Embryonic facial prominence (tissue), 1 donor: Measurements from ENCODE around the gene PPP1R37.

Experiments
- DNase-seq: peaks from one replicate; pipeline ENCODE4 v3.0.0-alpha.2; 2016; ENCODE audit errors: extremely low spot score

Gene PPP1R37

GRCh38 chr19:45137179-45137761, 44.3 kb downstream of the PPP1R37 start:
- DNase-seq, result no peak

DNA sequence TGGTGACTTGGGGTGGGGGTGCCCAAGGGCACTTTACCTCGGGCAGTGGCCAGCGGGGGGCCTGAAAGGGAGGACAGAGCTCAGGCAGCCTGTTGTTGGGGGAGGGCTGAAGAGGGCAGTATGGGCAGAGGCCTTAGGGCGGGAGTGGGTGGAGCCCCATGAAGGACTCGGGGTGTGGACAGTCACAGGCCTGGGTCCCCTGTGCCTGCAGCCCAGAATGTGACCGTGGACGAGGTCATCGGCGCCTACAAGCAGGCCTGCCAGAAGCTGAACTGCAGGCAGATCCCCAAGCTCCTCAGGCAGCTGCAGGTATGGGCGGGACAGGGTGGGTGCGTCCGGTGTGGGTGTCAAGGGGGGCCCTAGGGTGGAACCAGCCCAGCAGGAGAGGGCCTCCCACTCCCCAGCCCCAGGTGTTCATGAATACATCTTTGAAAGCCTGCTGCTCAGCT, 45.3 kb downstream of the PPP1R37 start:
- no peak for DNase-seq

DNA sequence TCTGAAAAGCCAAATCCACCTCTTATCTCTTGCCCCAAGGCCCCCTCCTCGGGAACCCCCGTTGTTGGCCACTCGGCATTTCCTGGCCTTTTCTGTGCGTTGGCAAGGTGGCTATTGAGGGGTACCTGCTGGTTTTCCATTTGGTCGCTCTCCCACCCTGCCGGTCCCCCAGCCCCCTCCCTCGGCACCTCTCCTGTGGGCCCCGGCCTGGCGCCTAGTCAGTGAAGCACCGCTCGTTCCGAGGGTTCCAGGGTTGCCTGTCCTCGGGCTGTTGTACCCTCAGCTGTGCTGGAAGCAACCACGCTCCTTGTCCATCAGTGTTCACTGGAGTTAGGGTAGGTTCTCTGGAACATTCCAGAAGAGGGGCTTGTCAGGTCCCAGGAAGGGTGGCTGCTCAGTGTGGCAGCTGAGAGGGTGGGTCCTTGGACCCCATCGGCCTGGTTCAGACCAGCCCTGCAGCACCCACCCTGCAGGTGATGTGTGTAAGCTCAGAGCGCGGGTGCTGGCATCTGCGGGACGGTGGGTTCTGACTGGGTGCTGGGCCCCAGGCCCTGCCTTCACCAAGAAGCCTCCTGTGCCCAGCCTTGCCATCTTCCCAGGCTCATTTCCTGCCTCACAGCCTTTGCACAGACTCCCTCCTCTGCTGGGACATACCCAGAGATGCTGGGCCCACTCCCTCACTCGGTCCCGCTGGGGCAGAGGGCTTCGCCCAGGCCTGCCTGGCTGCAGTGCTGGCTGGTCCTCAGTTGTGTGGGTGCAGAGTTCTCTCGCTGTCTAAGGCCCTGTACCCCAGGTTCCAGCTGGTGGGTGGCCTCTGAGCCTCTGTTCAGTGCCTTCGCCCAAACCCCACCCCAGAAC, 46.5 kb downstream of the PPP1R37 start:
- no peak for DNase-seq

DNA sequence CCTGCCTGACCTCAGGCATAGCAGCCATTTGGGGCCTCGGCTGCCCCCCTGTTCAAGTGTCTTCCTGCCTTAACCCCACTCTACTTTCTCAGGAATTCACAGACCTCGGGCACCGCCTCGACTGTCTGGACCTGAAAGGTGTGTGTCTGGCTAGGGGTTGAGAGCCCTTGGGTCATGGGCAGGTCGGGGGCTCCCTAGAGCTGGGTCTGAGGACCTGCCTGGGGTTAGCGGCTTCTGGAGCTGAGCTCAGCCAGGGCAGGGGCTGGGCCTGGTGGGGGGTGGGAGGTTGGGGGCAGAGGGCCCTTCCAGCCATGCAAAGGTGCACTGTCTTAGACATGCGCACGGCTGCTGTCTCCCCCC, 47.1 kb downstream of the PPP1R37 start:
- no peak for DNase-seq

DNA sequence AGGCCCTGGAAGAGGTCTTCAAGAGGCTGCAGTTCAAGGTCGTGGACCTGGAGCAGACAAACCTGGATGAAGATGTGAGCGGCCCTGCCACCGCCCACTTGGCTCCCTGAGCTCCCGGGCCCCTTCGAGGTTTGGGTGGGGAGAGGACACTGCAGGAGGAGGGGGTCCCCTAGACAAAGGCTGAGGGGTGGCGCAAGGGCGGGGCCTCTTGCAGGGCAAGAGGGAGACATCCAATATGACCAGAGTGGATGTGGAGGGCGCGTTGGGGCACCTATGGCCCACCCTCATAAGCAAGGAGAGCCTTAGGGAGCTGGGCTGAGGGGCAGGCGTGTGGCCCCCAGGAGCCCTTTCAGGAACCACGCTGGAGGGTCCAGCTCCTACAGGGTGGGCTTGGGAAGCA, 47.6 kb downstream of the PPP1R37 start:
- no peak for DNase-seq

DNA sequence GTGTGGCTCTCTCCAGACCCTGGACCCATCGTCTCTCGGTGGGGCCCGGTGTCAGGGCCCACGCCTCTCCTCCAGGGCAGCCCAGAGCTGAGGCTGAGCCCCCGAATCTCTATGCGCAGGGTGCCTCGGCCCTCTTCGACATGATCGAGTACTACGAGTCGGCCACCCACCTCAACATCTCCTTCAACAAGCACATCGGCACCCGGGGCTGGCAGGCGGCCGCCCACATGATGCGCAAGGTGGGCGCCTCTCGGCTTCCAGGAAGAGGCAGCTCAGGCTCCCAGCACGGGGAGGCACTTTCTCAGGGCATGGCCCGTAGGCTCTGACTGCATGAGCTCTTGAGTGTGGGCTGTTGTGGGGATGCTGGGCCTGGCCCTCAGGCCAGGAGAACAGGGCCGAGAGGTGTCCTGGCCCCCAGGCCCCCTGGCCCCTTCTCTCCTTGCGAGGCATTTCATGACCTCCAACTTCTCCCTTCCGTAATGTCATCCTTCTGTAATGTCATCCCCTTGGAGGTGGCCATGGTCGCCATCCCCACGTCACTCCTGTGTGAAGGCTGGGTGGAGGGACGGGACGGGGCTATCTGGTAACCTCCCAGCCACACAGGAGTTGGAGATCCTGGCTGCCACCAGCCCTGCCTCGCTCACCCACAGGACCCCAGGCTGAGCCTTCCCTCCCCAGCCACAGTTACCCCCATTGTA, 48.4 kb downstream of the PPP1R37 start:
- DNase-seq, result no peak

DNA sequence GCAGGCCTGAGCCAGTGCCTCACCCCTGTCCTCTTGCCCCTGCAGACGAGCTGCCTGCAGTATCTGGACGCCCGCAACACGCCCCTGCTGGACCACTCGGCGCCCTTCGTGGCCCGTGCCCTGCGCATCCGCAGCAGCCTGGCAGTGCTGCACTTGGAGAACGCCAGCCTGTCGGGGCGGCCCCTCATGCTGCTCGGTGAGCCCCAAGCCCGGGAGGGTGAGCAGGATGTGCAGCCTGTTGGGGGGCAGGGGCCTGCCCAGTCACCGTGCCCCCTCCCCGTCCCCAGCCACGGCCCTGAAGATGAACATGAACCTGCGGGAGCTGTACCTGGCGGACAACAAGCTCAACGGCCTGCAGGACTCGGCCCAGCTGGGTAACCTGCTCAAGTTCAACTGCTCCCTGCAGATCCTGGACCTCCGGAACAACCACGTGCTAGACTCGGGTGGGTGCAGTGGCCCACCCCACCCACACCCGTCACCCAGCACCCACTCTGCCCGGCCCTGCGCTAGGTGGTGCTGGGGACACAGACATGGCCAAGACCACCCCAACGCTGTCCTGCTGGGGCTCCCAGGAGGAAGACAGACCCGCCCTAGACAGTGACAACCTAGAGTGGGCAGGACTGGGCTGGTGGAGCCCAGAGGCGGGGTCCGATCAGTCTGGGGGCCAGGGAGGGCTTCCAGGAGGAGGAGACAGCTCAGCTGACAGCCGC, 49.2 kb downstream of the PPP1R37 start:
- no peak for DNase-seq

GRCh38 chr19:45142726-45143110, 49.7 kb downstream of the PPP1R37 start:
- no peak for DNase-seq

- DNase-seq, result no peak
Measured at GRCh38 chr19:45144431-45145269, 51.7 kb downstream of the PPP1R37 start.

DNA sequence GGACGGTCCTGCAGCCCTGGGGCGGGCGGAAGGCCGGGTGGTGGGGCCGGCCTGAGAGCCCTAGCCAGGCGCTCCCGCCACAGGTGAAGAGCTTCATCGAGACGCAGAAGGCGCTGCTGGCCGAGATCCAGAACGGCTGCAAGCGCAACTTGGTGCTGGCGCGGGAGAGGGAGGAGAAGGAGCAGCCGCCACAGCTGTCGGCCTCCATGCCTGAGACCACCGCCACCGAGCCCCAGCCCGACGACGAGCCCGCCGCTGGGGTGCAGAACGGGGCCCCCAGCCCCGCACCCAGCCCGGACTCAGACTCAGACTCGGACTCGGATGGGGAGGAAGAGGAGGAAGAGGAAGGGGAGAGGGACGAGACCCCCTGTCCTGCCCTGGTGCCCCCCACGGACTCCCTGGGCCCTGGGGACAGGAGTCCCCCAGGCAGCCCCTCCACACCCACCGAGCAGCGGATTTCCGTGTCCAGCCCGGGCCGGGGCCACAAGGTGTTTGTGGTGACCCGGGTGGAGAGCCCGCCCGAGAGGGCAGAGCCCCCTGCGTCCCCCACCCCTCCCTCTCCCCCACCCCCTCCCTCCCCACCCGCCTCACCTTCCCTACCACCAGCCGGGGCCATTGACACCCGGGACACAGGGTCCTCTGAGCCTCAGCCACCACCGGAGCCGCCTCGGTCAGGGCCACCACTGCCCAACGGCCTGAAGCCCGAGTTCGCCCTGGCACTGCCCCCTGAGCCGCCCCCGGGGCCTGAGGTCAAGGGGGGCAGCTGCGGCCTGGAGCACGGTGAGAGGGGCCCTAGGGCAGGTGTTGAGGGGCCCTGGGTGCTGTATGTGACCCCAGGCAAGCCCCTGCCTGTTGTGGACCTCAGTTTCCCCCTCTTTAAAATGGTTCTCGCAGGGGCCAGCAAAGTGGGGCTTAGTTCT, 52.6 kb downstream of the PPP1R37 start:
- no peak for DNase-seq

DNA sequence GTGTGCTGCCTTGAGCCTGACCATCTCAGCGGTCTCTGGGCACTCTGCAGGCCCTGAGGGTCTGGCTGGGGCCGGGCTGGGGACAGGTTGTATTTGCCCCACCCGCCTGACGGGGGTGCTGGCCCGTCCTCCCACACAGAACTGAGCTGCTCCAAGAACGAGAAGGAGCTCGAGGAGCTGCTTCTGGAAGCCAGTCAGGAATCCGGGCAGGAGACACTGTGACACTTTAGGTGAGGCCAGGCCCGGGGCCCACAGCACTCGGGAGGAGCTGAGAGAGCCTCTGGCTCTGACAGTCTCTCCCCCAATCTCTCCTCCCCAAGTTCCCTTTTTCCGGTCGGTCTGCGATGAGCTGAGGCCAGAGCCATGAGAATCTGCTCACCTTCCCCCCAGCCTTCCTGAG, 53.3 kb downstream of the PPP1R37 start:
- no peak for DNase-seq

DNA sequence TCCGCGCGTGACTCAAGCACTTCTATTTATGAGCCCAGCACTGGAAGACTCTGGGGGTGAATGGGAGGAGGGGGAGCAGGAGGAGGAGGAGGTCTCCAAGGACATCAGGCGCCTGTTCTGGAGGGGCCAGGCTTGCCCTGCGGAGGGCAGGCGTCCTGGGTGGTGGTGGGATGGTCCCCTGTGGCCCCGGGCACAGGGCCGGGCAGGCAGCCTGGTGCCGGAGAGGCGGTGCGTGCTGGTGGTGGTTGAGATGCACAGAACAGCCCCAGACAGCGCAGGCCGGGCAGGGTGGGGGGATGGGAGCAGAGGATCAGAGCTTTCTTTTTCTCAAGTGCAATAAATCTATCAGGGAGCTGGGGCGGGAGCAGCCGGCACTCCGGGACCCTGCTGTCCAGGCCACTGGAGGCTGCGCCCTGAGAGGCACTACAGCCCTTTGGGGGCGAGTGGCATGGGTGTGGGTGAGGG, 53.8 kb downstream of the PPP1R37 start:
- no peak for DNase-seq

DNA sequence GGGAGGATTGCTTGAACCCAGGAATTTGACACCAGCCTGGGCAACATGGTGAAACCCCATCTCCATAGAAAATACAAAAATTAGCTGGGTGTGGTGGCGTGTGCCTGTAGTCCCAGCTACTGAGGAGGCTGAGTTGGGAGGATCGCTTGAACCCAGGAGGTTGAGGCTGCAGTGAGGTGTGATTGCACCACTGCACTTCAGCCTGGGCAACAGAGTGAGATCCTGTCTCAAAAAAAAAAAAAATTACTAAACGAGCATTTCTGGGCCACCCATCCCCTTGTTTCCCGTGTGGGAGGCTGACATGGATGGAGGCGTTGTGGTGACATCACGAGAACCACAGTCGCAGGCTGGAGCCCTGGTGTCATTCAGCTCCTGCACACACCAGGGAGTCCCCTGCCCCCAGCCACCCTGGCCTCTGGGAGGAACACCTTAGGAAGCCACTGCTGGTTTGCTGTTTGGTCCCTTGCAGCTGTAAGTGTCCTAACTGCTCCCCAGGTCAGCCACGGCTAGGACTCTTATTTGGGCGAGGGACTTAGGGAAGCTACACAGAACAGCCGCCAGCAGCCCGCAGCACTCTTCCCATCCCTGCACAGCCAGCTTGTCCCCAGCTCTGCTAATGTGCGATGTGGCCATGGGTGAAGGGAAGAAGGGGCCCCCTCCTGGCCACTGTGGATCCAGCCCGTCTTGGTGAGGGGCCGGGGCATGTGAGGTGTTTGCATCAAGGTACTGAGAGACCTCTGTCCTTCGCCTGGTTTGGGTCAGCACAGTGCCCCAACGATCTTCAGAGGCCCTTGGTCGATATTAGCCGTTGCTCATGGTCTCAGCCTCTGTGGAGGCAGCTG, 55.1 kb downstream of the PPP1R37 start:
- DNase-seq, result no peak

DNA sequence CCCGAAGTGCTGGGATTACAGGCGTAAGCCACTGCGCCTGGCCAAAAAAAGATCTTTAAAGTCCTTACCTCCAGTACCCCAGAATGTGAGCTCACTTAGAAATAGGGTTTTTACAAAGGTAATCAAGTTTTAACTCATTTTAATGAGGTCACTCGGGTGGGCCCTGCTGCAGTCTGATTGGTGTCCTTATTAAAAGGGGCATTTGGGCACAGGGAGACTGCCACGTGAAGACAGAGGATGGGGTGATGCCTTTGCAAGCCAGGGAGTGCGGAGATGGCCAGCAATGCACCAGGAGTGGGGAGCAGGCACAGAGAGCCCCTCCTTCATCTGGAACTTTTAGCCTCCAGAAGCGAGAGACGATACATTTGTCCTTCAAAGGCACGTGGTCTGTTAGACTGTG, 56.1 kb downstream of the PPP1R37 start:
- no peak for DNase-seq

GRCh38 chr19:45150180-45150579, 57.2 kb downstream of the PPP1R37 start:
- DNase-seq, result no peak

- no peak for DNase-seq
Measured at GRCh38 chr19:45150751-45151281, 57.8 kb downstream of the PPP1R37 start.

GRCh38 chr19:45151320-45151719, 58.3 kb downstream of the PPP1R37 start:
- no peak for DNase-seq

- DNase-seq, result no peak
Measured at GRCh38 chr19:45151821-45152503, 59.0 kb downstream of the PPP1R37 start.
